HL-60 (cell line): ENCODE measurements around the gene GALK2.

ENCODE experiments used
- DNase-seq, 2 experiments: peaks; one replicate each; pipeline ENCODE4 v3.0.0-alpha.2; 2010 to 2020; ENCODE audit warnings: low read depth in 1 of 2, low spot score in 1 of 2
- H3K27ac ChIP-seq: fragments of 250-450 bp; sonication (Bioruptor Pico); replicated peaks from 2 replicates; pipeline ENCODE4 v1.5.1; 2020; ENCODE audit warnings: mild to moderate bottlenecking, moderate library complexity
- H3K27me3 ChIP-seq: fragments of 250-450 bp; sonication (Bioruptor Pico); 2 replicates; pipeline ENCODE4 v1.5.1; 2021; ENCODE audit warnings: mild to moderate bottlenecking, moderate library complexity; ENCODE audit not compliant: insufficient read depth, poor library complexity, severe bottlenecking
- H3K4me3 ChIP-seq: replicated peaks from 2 replicates; pipeline ENCODE4 v1.5.1; 2011; ENCODE audit warnings: mild to moderate bottlenecking, control low read depth, low read length; ENCODE audit not compliant: insufficient read depth
- GABPA ChIP-seq: IDR thresholded peaks from 2 replicates; pipeline ENCODE4 v1.6.1; 2012; ENCODE audit warnings: low read depth
- POLR2AphosphoS5 ChIP-seq: IDR thresholded peaks from 2 replicates; pipeline ENCODE4 v1.6.1; 2012; ENCODE audit warnings: low read depth
- SPI1 ChIP-seq: IDR thresholded peaks from 2 replicates; pipeline ENCODE4 v1.6.1; 2012; ENCODE audit warnings: low read depth, mild to moderate bottlenecking, borderline replicate concordance
- TF ChIP-seq, protein P1 (sequence below): IDR thresholded peaks from one replicate; pipeline ENCODE4 v1.5.1; 2011; ENCODE audit warnings: low read length, control low read depth, inconsistent platforms; ENCODE audit not compliant: insufficient read depth
- TF ChIP-seq, protein P2 (sequence below): IDR thresholded peaks from 2 replicates; pipeline ENCODE4 v1.6.1; 2012; ENCODE audit warnings: low read depth; ENCODE audit not compliant: insufficient replicate concordance

The GALK2 gene

DNA sequence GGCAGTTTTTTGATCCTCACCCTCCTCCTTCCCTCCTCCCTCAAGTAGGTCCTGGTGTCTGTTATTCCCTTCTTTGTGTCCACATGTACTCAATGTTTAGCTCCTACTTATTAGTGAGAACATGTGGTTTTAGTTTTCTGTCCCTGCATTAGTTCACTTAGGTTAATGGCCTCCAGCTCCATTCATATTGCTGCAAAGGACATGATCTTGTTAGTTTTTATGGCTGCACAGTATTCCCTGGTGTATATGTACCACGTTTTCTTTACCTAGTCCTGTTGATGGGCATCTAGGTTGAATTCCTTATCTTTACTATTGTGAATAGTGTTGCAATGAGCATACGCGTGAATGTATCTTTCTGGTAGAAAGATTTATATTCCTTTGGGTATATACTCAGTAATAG, 191.3 kb downstream of the GALK2 start:
- DNase-seq, result no peak
- H3K4me3 ChIP-seq, result no peak overlapping the region
- no peak overlapping the region for H3K27ac ChIP-seq
- H3K27me3 ChIP-seq, result no peaks in the 10 kb centered on the region
- TF ChIP-seq, protein P1, sequence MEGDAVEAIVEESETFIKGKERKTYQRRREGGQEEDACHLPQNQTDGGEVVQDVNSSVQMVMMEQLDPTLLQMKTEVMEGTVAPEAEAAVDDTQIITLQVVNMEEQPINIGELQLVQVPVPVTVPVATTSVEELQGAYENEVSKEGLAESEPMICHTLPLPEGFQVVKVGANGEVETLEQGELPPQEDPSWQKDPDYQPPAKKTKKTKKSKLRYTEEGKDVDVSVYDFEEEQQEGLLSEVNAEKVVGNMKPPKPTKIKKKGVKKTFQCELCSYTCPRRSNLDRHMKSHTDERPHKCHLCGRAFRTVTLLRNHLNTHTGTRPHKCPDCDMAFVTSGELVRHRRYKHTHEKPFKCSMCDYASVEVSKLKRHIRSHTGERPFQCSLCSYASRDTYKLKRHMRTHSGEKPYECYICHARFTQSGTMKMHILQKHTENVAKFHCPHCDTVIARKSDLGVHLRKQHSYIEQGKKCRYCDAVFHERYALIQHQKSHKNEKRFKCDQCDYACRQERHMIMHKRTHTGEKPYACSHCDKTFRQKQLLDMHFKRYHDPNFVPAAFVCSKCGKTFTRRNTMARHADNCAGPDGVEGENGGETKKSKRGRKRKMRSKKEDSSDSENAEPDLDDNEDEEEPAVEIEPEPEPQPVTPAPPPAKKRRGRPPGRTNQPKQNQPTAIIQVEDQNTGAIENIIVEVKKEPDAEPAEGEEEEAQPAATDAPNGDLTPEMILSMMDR, result no peak

DNA sequence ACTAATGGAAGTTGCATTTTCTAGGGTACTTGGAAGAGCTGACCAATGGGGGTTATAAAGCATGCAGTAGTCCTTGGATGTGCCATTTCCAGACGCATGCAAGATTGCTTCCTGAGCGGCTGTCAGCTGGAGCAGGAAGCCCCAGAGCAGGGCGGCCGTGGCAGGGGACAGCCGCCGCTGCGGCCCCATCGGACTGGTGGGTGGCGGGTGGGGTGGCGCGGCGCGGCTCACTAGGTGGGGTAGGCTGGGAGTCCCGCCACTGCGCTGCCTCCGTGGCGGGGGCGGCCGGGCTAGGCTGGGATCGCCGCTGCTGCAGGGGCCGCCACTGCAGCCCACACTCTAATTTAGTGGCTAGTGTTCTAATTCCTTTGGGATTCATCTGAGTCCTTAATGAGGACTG, 196.4 kb downstream of the GALK2 start:
- DNase-seq, result no peak
- Histone ChIP-seq H3K27ac (no peak overlapping the region), H3K4me3 (no peak overlapping the region), H3K27me3 (no peaks in the 10 kb centered on the region)
- TF ChIP-seq, protein P1, result no peak
- TF ChIP-seq POLR2AphosphoS5 (no peak), GABPA (no peak), SPI1 (no peak)
- TF ChIP-seq, protein P2, sequence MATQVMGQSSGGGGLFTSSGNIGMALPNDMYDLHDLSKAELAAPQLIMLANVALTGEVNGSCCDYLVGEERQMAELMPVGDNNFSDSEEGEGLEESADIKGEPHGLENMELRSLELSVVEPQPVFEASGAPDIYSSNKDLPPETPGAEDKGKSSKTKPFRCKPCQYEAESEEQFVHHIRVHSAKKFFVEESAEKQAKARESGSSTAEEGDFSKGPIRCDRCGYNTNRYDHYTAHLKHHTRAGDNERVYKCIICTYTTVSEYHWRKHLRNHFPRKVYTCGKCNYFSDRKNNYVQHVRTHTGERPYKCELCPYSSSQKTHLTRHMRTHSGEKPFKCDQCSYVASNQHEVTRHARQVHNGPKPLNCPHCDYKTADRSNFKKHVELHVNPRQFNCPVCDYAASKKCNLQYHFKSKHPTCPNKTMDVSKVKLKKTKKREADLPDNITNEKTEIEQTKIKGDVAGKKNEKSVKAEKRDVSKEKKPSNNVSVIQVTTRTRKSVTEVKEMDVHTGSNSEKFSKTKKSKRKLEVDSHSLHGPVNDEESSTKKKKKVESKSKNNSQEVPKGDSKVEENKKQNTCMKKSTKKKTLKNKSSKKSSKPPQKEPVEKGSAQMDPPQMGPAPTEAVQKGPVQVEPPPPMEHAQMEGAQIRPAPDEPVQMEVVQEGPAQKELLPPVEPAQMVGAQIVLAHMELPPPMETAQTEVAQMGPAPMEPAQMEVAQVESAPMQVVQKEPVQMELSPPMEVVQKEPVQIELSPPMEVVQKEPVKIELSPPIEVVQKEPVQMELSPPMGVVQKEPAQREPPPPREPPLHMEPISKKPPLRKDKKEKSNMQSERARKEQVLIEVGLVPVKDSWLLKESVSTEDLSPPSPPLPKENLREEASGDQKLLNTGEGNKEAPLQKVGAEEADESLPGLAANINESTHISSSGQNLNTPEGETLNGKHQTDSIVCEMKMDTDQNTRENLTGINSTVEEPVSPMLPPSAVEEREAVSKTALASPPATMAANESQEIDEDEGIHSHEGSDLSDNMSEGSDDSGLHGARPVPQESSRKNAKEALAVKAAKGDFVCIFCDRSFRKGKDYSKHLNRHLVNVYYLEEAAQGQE, result no peak

GRCh38 chr15:49370782-49371181, 200.7 kb downstream of the GALK2 start:
- H3K4me3 ChIP-seq, result no peak overlapping the region
- DNase-seq, result peak in 1 of 2 experiments; percentile 14
- no peak overlapping the region for H3K27ac ChIP-seq
- no peak for TF ChIP-seq SPI1
- TF ChIP-seq POLR2AphosphoS5, result no peak
- TF ChIP-seq GABPA, result no peak
- TF ChIP-seq, protein P2, result no peak
- TF ChIP-seq, protein P1, result no peak
- H3K27me3 ChIP-seq, result no peaks in the 10 kb centered on the region

GRCh38 chr15:49372366-49372765, 202.3 kb downstream of the GALK2 start:
- DNase-seq, result no peak
- Histone ChIP-seq H3K27me3 (no peaks in the 10 kb centered on the region), H3K27ac (no peak overlapping the region), H3K4me3 (no peak overlapping the region)
- TF ChIP-seq, protein P1, result no peak
- TF ChIP-seq, protein P2, result no peak
- TF ChIP-seq SPI1, result no peak
- no peak for TF ChIP-seq POLR2AphosphoS5
- no peak for TF ChIP-seq GABPA
